IMR-90 (cell line): ENCODE results near the gene ARHGEF33.

Experiments
- CEBPB ChIP-seq: IDR thresholded peaks from 2 replicates; pipeline ENCODE4 v1.6.1; 2012; ENCODE audit warnings: low read depth, low read length, improper control_type of control experiment
- FOS ChIP-seq: fragments of 150-350 bp; IDR thresholded peaks from 2 replicates; pipeline ENCODE4 v1.6.1; 2016; ENCODE audit warnings: low read depth, low read length
- POLR2A ChIP-seq: IDR thresholded peaks from 2 replicates; pipeline ENCODE4 v1.6.1; 2012; ENCODE audit warnings: mild to moderate bottlenecking, low read depth, low read length
- RFX5 ChIP-seq: IDR thresholded peaks from 2 replicates; pipeline ENCODE4 v1.8.0; 2012; ENCODE audit warnings: low read depth, mild to moderate bottlenecking, low read length, moderate library complexity
- SMC3 ChIP-seq: fragments of 150-350 bp; IDR thresholded peaks from 2 replicates; pipeline ENCODE4 v1.6.1; 2016; ENCODE audit warnings: low read depth, mild to moderate bottlenecking, antibody characterized with exemption, low read length, moderate library complexity
- TF ChIP-seq, protein P1 (sequence below): conservative IDR thresholded peaks from 2 replicates; pipeline ENCODE4 v1.5.1; 2012; ENCODE audit warnings: mild to moderate bottlenecking, low read depth, low read length, improper control_type of control experiment
- TF ChIP-seq, protein P2 (sequence below): fragments of 150-350 bp; IDR thresholded peaks from 2 replicates; pipeline ENCODE4 v1.6.1; 2017; ENCODE audit warnings: mild to moderate bottlenecking, antibody characterized with exemption, low read length, low read depth
- TF ChIP-seq, protein P3 (sequence below): fragments of 150-350 bp; IDR thresholded peaks from 2 replicates; pipeline ENCODE4 v1.6.1; 2016; ENCODE audit warnings: low read depth, mild to moderate bottlenecking, low read length, moderate library complexity, borderline replicate concordance

DNA sequence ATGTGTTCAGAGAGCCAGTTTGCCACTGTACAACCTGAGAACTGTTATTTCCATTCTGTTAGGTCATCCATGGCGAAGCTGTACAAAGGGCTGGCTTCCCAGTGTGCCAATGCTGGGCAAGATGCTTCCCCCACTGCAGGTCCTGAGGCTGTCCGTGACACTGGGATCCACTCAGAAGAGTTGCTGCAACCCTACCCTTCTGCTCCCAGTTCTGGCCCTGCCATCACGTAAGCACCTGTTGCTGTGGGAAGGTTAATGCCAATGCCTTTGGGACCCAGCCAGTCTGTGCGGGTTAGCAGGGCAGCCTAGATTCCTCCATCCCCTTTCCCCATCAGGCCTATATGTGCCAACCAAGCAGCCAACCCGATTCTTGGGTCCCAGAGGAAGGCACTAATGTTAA is 68.3 kb downstream of the ARHGEF33 start:
- TF ChIP-seq CEBPB = no peak
- TF ChIP-seq, protein P1, sequence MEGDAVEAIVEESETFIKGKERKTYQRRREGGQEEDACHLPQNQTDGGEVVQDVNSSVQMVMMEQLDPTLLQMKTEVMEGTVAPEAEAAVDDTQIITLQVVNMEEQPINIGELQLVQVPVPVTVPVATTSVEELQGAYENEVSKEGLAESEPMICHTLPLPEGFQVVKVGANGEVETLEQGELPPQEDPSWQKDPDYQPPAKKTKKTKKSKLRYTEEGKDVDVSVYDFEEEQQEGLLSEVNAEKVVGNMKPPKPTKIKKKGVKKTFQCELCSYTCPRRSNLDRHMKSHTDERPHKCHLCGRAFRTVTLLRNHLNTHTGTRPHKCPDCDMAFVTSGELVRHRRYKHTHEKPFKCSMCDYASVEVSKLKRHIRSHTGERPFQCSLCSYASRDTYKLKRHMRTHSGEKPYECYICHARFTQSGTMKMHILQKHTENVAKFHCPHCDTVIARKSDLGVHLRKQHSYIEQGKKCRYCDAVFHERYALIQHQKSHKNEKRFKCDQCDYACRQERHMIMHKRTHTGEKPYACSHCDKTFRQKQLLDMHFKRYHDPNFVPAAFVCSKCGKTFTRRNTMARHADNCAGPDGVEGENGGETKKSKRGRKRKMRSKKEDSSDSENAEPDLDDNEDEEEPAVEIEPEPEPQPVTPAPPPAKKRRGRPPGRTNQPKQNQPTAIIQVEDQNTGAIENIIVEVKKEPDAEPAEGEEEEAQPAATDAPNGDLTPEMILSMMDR = no peak
- TF ChIP-seq, protein P2, sequence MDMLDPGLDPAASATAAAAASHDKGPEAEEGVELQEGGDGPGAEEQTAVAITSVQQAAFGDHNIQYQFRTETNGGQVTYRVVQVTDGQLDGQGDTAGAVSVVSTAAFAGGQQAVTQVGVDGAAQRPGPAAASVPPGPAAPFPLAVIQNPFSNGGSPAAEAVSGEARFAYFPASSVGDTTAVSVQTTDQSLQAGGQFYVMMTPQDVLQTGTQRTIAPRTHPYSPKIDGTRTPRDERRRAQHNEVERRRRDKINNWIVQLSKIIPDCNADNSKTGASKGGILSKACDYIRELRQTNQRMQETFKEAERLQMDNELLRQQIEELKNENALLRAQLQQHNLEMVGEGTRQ = no peak
- TF ChIP-seq FOS = no peak
- TF ChIP-seq, protein P3, sequence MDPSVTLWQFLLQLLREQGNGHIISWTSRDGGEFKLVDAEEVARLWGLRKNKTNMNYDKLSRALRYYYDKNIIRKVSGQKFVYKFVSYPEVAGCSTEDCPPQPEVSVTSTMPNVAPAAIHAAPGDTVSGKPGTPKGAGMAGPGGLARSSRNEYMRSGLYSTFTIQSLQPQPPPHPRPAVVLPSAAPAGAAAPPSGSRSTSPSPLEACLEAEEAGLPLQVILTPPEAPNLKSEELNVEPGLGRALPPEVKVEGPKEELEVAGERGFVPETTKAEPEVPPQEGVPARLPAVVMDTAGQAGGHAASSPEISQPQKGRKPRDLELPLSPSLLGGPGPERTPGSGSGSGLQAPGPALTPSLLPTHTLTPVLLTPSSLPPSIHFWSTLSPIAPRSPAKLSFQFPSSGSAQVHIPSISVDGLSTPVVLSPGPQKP = no peak
- no peak for TF ChIP-seq POLR2A
- TF ChIP-seq SMC3 = no peak
- no peak for TF ChIP-seq RFX5
